ENCODE measurements around the gene INTS12.

DNA sequence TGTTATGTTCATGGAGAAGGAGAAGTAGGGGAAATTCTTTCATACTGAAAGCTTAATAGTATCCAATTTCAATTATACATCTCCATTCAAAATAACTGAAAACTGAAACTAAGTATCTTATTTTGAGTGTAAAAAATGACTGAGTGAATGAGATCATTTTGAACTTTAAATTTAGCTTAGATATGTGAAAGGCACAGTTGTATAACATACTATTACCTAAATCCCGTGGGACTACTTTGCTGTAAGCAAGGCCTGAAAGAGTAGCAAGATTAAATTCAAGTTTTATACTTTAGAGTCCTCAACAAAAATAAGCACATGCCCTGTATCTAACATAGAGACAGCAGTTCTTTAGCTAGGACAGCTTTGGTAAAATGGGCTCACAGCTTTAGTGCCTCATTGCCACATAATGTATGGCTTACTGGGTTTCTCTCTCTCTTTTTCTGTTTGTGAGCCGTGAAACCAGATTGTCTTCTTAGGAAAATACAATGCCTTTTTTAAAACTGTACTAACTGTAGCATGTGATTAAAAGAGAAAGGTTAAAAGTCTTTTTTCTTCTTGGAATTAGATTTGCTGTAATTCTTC lies 43.3 kb upstream of the INTS12 start:
- TF ChIP-seq ZNF70 (CRISPR knock-in tag; IDR thresholded peaks at IDR 0.05) (no peak), TCF4 (CRISPR knock-in tag; IDR thresholded peaks at IDR 0.05; ENCODE audit: borderline replicate concordance) (no peak), BACH2 (CRISPR knock-in tag; IDR thresholded peaks at IDR 0.05; ENCODE audit: borderline replicate concordance) (no peak), PPARA (CRISPR knock-in tag; IDR thresholded peaks at IDR 0.05; ENCODE audit: borderline replicate concordance) (no peak), ZFP3 (CRISPR knock-in tag; IDR thresholded peaks at IDR 0.05) (no peak), CSDC2 (CRISPR knock-in tag; IDR thresholded peaks at IDR 0.05) (no peak)
- TF ChIP-seq, protein P1, sequence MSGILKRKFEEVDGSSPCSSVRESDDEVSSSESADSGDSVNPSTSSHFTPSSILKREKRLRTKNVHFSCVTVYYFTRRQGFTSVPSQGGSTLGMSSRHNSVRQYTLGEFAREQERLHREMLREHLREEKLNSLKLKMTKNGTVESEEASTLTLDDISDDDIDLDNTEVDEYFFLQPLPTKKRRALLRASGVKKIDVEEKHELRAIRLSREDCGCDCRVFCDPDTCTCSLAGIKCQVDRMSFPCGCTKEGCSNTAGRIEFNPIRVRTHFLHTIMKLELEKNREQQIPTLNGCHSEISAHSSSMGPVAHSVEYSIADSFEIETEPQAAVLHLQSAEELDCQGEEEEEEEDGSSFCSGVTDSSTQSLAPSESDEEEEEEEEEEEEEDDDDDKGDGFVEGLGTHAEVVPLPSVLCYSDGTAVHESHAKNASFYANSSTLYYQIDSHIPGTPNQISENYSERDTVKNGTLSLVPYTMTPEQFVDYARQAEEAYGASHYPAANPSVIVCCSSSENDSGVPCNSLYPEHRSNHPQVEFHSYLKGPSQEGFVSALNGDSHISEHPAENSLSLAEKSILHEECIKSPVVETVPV (CRISPR knock-in tag; IDR thresholded peaks at IDR 0.05): no peak
- TF ChIP-seq, protein P2, sequence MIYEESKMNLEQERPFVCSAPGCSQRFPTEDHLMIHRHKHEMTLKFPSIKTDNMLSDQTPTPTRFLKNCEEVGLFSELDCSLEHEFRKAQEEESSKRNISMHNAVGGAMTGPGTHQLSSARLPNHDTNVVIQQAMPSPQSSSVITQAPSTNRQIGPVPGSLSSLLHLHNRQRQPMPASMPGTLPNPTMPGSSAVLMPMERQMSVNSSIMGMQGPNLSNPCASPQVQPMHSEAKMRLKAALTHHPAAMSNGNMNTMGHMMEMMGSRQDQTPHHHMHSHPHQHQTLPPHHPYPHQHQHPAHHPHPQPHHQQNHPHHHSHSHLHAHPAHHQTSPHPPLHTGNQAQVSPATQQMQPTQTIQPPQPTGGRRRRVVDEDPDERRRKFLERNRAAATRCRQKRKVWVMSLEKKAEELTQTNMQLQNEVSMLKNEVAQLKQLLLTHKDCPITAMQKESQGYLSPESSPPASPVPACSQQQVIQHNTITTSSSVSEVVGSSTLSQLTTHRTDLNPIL (CRISPR knock-in tag; IDR thresholded peaks at IDR 0.05; ENCODE audit: low read depth): no peak

All from SK-N-SH treated with all-trans-retinoic acid at 6 μM for 48 hours (cell line).